IMR-90 (cell line): Measurements from ENCODE around the gene ROPN1B. TPM values are rescaled to one million over a fixed set of nuclear protein-coding genes. Genes with fewer than 3 reads are reported as not detected.

Source experiments
- ATAC-seq: fragments of 200-7000 bp; cut with Tn5 transposase; 2 replicates; pipeline ENCODE4 v1.9.1; 2020; ENCODE audit warnings: low read depth, mild to moderate bottlenecking, moderate library complexity
- BruUV-seq: library from RNA; stranded (reverse); fragments of 400-500 nt; replicated peaks from 2 replicates; lab custom pipeline; 2021; lab: Mats Ljungman, UMichigan
- CTCF ChIA-PET: fragments of 300-600 bp; formaldehyde crosslinking; extraction: SDS; loops from one replicate; lab custom pipeline; 2021; ENCODE audit warnings: antibody characterized with exemption; lab: Yijun Ruan, JAX
- POLR2A ChIA-PET: fragments of 300-600 bp; sonication (Branson Sonifier 250); formaldehyde crosslinking; loops from one replicate; lab custom pipeline; 2022; ENCODE audit warnings: antibody characterized with exemption; ENCODE audit not compliant: unreplicated experiment; lab: Charles Lee
- DNase-seq: peaks from one replicate; pipeline ENCODE4 v3.0.0; 2013
- H2AFZ ChIP-seq: replicated peaks from 2 replicates; pipeline ENCODE3; 2013; ENCODE audit warnings: low read length, mild to moderate bottlenecking; ENCODE audit not compliant: poor library complexity
- H2AK5ac ChIP-seq: 2 replicates; pipeline ENCODE4 v1.6.1; 2013; ENCODE audit warnings: low read depth, low read length, inconsistent platforms
- H2AK9ac ChIP-seq: replicated peaks from 2 replicates; pipeline ENCODE3; 2013; ENCODE audit warnings: mild to moderate bottlenecking, low read depth, low read length, moderate library complexity; ENCODE audit not compliant: poor library complexity
- H2BK120ac ChIP-seq: 2 replicates; pipeline ENCODE4 v1.6.1; 2013; ENCODE audit warnings: low read depth, low read length, inconsistent platforms
- H2BK15ac ChIP-seq: 3 replicates; pipeline ENCODE4 v1.6.1; 2013; ENCODE audit warnings: low read depth, low read length, inconsistent platforms
- H2BK20ac ChIP-seq: 2 replicates; pipeline ENCODE4 v1.6.1; 2013; ENCODE audit warnings: low read depth, mild to moderate bottlenecking, inconsistent platforms, low read length, moderate library complexity
- H2BK5ac ChIP-seq: 2 replicates; pipeline ENCODE4 v1.6.1; 2013; ENCODE audit warnings: mild to moderate bottlenecking, low read depth, low read length, inconsistent platforms; ENCODE audit not compliant: poor library complexity, severe bottlenecking
- H3K14ac ChIP-seq: replicated peaks from 2 replicates; pipeline ENCODE4 v1.6.1; 2013; ENCODE audit warnings: low read depth, low read length, inconsistent platforms
- H3K18ac ChIP-seq: 2 replicates; pipeline ENCODE4 v1.6.1; 2013; ENCODE audit warnings: low read depth, low read length, control low read depth
- H3K23ac ChIP-seq: 2 replicates; pipeline ENCODE4 v1.6.1; 2013; ENCODE audit warnings: low read depth, low read length, inconsistent platforms
- H3K27ac ChIP-seq: 2 replicates; pipeline ENCODE4 v1.5.1; 2013; ENCODE audit warnings: mild to moderate bottlenecking, control low read depth, low read length; ENCODE audit not compliant: insufficient read depth
- H3K27me3 ChIP-seq: 2 replicates; pipeline ENCODE4 v1.6.1; 2013; ENCODE audit warnings: low read length; ENCODE audit not compliant: control insufficient read depth, insufficient read depth
- H3K36me3 ChIP-seq: 2 replicates; pipeline ENCODE4 v1.6.1; 2013; ENCODE audit warnings: low read length, mixed read lengths; ENCODE audit not compliant: control insufficient read depth, insufficient read depth
- H3K4ac ChIP-seq: 2 replicates; pipeline ENCODE4 v1.6.1; 2013; ENCODE audit warnings: low read depth, low read length, inconsistent platforms
- H3K4me1 ChIP-seq: 2 replicates; pipeline ENCODE4 v1.6.1; 2013; ENCODE audit warnings: low read length, mixed read lengths; ENCODE audit not compliant: control insufficient read depth, insufficient read depth
- H3K4me2 ChIP-seq: 2 replicates; pipeline ENCODE4 v1.6.1; 2013; ENCODE audit warnings: low read depth, mild to moderate bottlenecking, control low read depth, low read length, moderate library complexity
- H3K4me3 ChIP-seq: 2 replicates; pipeline ENCODE4 v1.5.1; 2013; ENCODE audit warnings: low read depth, mild to moderate bottlenecking, control low read depth, low read length, moderate library complexity; ENCODE audit not compliant: insufficient read depth
- H3K56ac ChIP-seq: 2 replicates; pipeline ENCODE4 v1.6.1; 2013; ENCODE audit warnings: low read length, inconsistent platforms; ENCODE audit not compliant: insufficient read depth; ENCODE audit errors: extremely low read depth
- H3K79me1 ChIP-seq, 2 experiments: 2 replicates each; pipeline ENCODE4 v1.6.1; 2013; ENCODE audit warnings: low read length in 2 of 2, inconsistent platforms in 1 of 2, low read depth in 1 of 2
- H3K9ac ChIP-seq: 2 replicates; pipeline ENCODE4 v1.6.1; 2013; ENCODE audit warnings: low read depth, low read length, control low read depth
- H3K9me1 ChIP-seq: 2 replicates; pipeline ENCODE4 v1.6.1; 2013; ENCODE audit warnings: low read length, inconsistent platforms; ENCODE audit not compliant: insufficient read depth
- H3K9me3 ChIP-seq: 2 replicates; pipeline ENCODE4 v1.6.1; 2013; ENCODE audit warnings: low read length; ENCODE audit not compliant: control insufficient read depth, insufficient read depth
- H4K20me1 ChIP-seq: 2 replicates; pipeline ENCODE4 v1.6.1; 2013; ENCODE audit warnings: low read length, inconsistent platforms; ENCODE audit not compliant: insufficient read depth
- H4K5ac ChIP-seq: 2 replicates; pipeline ENCODE4 v1.6.1; 2013; ENCODE audit warnings: mild to moderate bottlenecking, low read depth, low read length, control low read depth
- H4K8ac ChIP-seq, 2 experiments: 2 replicates each; pipeline ENCODE4 v1.6.1; 2013; ENCODE audit warnings: low read depth in 2 of 2, low read length in 2 of 2, control low read depth in 1 of 2, inconsistent platforms in 1 of 2
- H4K91ac ChIP-seq: 2 replicates; pipeline ENCODE4 v1.6.1; 2013; ENCODE audit warnings: low read depth, low read length, inconsistent platforms; ENCODE audit not compliant: insufficient read depth
- BHLHE40 ChIP-seq: fragments of 150-350 bp; IDR thresholded peaks from 2 replicates; pipeline ENCODE4 v1.6.1; 2016; ENCODE audit warnings: mild to moderate bottlenecking, low read depth, low read length
- CEBPB ChIP-seq: IDR thresholded peaks from 2 replicates; pipeline ENCODE4 v1.6.1; 2012; ENCODE audit warnings: low read depth, low read length, improper control_type of control experiment
- CHD1 ChIP-seq: IDR thresholded peaks from 2 replicates; pipeline ENCODE4 v1.6.1; 2012; ENCODE audit warnings: low read depth, low read length, improper control_type of control experiment
- FOS ChIP-seq: fragments of 150-350 bp; IDR thresholded peaks from 2 replicates; pipeline ENCODE4 v1.6.1; 2016; ENCODE audit warnings: low read depth, low read length
- MAFK ChIP-seq: IDR thresholded peaks from 2 replicates; pipeline ENCODE4 v1.6.1; 2012; ENCODE audit warnings: low read depth, low read length, improper control_type of control experiment
- MAZ ChIP-seq: IDR thresholded peaks from 2 replicates; pipeline ENCODE4 v1.6.1; 2012; ENCODE audit warnings: low read depth, mild to moderate bottlenecking, low read length, improper control_type of control experiment, moderate library complexity, borderline replicate concordance
- MXI1 ChIP-seq: IDR thresholded peaks from 2 replicates; pipeline ENCODE4 v1.6.1; 2012; ENCODE audit warnings: low read depth, mild to moderate bottlenecking, low read length, moderate library complexity, borderline replicate concordance
- NFE2L2 ChIP-seq: fragments of 150-350 bp; IDR thresholded peaks from 2 replicates; pipeline ENCODE4 v1.6.1; 2016; ENCODE audit warnings: low read depth, mild to moderate bottlenecking, low read length
- POLR2A ChIP-seq: IDR thresholded peaks from 2 replicates; pipeline ENCODE4 v1.6.1; 2012; ENCODE audit warnings: mild to moderate bottlenecking, low read depth, low read length
- RAD21 ChIP-seq: IDR thresholded peaks from 2 replicates; pipeline ENCODE4 v1.6.1; 2012; ENCODE audit warnings: low read length, improper control_type of control experiment
- RCOR1 ChIP-seq: IDR thresholded peaks from 2 replicates; pipeline ENCODE4 v1.6.1; 2012; ENCODE audit warnings: mild to moderate bottlenecking, low read length, improper control_type of control experiment; ENCODE audit not compliant: insufficient replicate concordance
- RFX5 ChIP-seq: IDR thresholded peaks from 2 replicates; pipeline ENCODE4 v1.8.0; 2012; ENCODE audit warnings: low read depth, mild to moderate bottlenecking, low read length, moderate library complexity
- SMC3 ChIP-seq: fragments of 150-350 bp; IDR thresholded peaks from 2 replicates; pipeline ENCODE4 v1.6.1; 2016; ENCODE audit warnings: low read depth, mild to moderate bottlenecking, antibody characterized with exemption, low read length, moderate library complexity
- WGBS, 2 experiments: methylation state at CpG; one replicate each; pipeline versions ENCODE4 v1.1.5 to v1.1.7; 2013; ENCODE audit warnings: missing lambda C conversion rate in 2 of 2; ENCODE audit not compliant: insufficient read length in 1 of 2; ENCODE audit errors: extremely low coverage in 2 of 2; 5-methylcytosine and 5-hydroxymethylcytosine counted together
- dilution Hi-C: fragments of 300-500 bp; cut with HindIII; formaldehyde crosslinking; loops from one replicate; pipeline ENCODE4 v1.14.3; 2018; ENCODE audit warnings: low sequenced_read_pairs; ENCODE audit not compliant: unreplicated experiment
- in situ Hi-C: fragments of 300-500 bp; cut with MboI; formaldehyde crosslinking; loops from 3 replicates; pipeline ENCODE4 v1.14.3; 2019; ENCODE audit warnings: low sequenced_read_pairs, inconsistent platforms, mixed read lengths
- intact Hi-C: fragments of 100-400 bp; cut with micrococcal nuclease; formaldehyde crosslinking; loops from 2 replicates; pipeline ENCODE4 v1.10.0; 2022
- polyA plus RNA-seq, 3 experiments: library from polyadenylated mRNA; depleted of rRNA; stranded (reverse); fragments of >200 nt; gene quantifications; 2 replicates each; pipeline ENCODE4 v1.2.3, GENCODE V29; 2012; ENCODE audit warnings: low replicate concordance in 1 of 3
- total RNA-seq: library from RNA; depleted of rRNA; stranded (reverse); fragments of >200 nt; gene quantifications from 2 replicates; pipeline ENCODE4 v1.2.3, GENCODE V29; 2012
- TF ChIP-seq, protein P1 (sequence below): fragments of 150-350 bp; IDR thresholded peaks from 2 replicates; pipeline ENCODE4 v1.6.1; 2017; ENCODE audit warnings: mild to moderate bottlenecking, antibody characterized with exemption, low read length, low read depth
- TF ChIP-seq, protein P2 (sequence below): fragments of 150-350 bp; IDR thresholded peaks from 2 replicates; pipeline ENCODE4 v1.6.1; 2016; ENCODE audit warnings: low read depth, mild to moderate bottlenecking, low read length, moderate library complexity, borderline replicate concordance
- TF ChIP-seq, protein P3 (sequence below): conservative IDR thresholded peaks from 2 replicates; pipeline ENCODE4 v1.5.1; 2012; ENCODE audit warnings: mild to moderate bottlenecking, low read depth, low read length, improper control_type of control experiment

ROPN1B gene
- total and polyA plus RNA-seq, 2 of the 4 experiments (the other 2 are of a cell fraction), result not detected

DNA sequence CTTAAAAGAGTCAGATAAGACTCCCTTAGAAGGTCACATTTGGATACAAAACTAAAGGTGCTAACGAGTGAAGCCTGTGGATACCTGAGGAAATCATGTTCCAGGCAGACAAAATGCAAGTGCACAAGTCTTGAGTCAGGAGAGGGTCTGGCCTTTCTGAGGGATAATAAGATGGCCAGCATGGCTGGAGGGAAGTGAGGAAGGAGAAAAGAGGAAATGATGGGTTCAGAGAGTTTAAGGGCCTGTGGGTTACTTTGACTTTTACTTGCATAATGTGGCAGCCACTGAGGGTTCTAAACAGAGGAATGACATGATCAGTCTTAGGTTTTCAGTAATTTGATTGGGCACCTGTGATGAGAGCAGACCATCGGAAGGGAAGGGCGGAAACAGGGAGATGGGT is 3.5 kb upstream of the ROPN1B start:
- ChIA-PET CTCF (no interaction called here), POLR2A (no interaction called here)
- Histone ChIP-seq H3K4ac (no peak overlapping the region), H2AFZ (no peak overlapping the region), H3K14ac (no peak overlapping the region), H2AK9ac (no peak overlapping the region), H3K9ac (no peak overlapping the region), H4K5ac (no peak overlapping the region), H3K4me1 (no peaks in the 10 kb centered on the region), H3K36me3 (no peaks in the 10 kb centered on the region), H3K27me3 (peaks cover 25% of the 10 kb centered on the region), H2BK120ac (no peak overlapping the region), H4K8ac (no peak overlapping the region), H3K4me2 (no peak overlapping the region), H2BK5ac (no peak overlapping the region), H2BK20ac (no peak overlapping the region), H4K91ac (no peak overlapping the region), H3K18ac (no peak overlapping the region), H3K27ac (no peak overlapping the region), H3K23ac (no peak overlapping the region), H3K9me3 (no peaks in the 10 kb centered on the region), H3K56ac (no peak overlapping the region), H3K4me3 (no peak overlapping the region), H4K20me1 (no peaks in the 10 kb centered on the region), H3K9me1 (no peaks in the 10 kb centered on the region), H3K79me1 (no peaks in the 10 kb centered on the region), H2BK15ac (no peak overlapping the region), H2AK5ac (no peak overlapping the region)
- intact Hi-C loops (no loop called here), in situ Hi-C loops (loop anchor here (25.0 kb wide), 1 partner anchor 422 kb away; the partner anchor contains the start of gene CFAP100), dilution Hi-C loops (no loop called here)
- BruUV-seq, result no TSS peak
- no peak for ATAC-seq
- WGBS, 2 experiments, result no CpG with 5 or more reads among the region's 3 CpGs
- no peak for DNase-seq
- TF ChIP-seq RCOR1 (no peak), FOS (no peak), CEBPB (no peak), RAD21 (no peak), POLR2A (no peak), RFX5 (no peak), MAZ (no peak), BHLHE40 (no peak), MXI1 (no peak), CHD1 (no peak), MAFK (no peak), SMC3 (no peak), NFE2L2 (no peak)
- TF ChIP-seq, protein P1, sequence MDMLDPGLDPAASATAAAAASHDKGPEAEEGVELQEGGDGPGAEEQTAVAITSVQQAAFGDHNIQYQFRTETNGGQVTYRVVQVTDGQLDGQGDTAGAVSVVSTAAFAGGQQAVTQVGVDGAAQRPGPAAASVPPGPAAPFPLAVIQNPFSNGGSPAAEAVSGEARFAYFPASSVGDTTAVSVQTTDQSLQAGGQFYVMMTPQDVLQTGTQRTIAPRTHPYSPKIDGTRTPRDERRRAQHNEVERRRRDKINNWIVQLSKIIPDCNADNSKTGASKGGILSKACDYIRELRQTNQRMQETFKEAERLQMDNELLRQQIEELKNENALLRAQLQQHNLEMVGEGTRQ, result no peak
- TF ChIP-seq, protein P2, sequence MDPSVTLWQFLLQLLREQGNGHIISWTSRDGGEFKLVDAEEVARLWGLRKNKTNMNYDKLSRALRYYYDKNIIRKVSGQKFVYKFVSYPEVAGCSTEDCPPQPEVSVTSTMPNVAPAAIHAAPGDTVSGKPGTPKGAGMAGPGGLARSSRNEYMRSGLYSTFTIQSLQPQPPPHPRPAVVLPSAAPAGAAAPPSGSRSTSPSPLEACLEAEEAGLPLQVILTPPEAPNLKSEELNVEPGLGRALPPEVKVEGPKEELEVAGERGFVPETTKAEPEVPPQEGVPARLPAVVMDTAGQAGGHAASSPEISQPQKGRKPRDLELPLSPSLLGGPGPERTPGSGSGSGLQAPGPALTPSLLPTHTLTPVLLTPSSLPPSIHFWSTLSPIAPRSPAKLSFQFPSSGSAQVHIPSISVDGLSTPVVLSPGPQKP, result no peak
- TF ChIP-seq, protein P3, sequence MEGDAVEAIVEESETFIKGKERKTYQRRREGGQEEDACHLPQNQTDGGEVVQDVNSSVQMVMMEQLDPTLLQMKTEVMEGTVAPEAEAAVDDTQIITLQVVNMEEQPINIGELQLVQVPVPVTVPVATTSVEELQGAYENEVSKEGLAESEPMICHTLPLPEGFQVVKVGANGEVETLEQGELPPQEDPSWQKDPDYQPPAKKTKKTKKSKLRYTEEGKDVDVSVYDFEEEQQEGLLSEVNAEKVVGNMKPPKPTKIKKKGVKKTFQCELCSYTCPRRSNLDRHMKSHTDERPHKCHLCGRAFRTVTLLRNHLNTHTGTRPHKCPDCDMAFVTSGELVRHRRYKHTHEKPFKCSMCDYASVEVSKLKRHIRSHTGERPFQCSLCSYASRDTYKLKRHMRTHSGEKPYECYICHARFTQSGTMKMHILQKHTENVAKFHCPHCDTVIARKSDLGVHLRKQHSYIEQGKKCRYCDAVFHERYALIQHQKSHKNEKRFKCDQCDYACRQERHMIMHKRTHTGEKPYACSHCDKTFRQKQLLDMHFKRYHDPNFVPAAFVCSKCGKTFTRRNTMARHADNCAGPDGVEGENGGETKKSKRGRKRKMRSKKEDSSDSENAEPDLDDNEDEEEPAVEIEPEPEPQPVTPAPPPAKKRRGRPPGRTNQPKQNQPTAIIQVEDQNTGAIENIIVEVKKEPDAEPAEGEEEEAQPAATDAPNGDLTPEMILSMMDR, result no peak
